ENCODE measurements around the gene ATP8B4.

ATP8B4 gene

GRCh38 chr15:50116477-50116876, 2.6 kb downstream of the ATP8B4 start:
- Histone ChIP-seq H3K9me2 (replicated peaks; ENCODE audit: low read depth, low read length) (no peaks in the 10 kb centered on the region), H3K4me3 (ENCODE audit: low read length, poor library complexity, severe bottlenecking) (no peak overlapping the region), H2AFZ (ENCODE audit: low read length) (no peak overlapping the region), H3K36me3 (ENCODE audit: insufficient read depth, low read length) (no peaks in the 10 kb centered on the region), H3K27me3 (ENCODE audit: insufficient read depth, low read length, poor library complexity, severe bottlenecking) (no peaks in the 10 kb centered on the region), H4K20me1 (ENCODE audit: insufficient read depth, low read length, poor library complexity, severe bottlenecking) (no peaks in the 10 kb centered on the region), H3K4me1 (ENCODE audit: insufficient read depth, low read length, poor library complexity, severe bottlenecking) (peaks cover 15% of the 10 kb centered on the region), H3K79me2 (ENCODE audit: insufficient read depth, low read length) (no peaks in the 10 kb centered on the region), H3K9ac (ENCODE audit: low read depth, low read length, poor library complexity, severe bottlenecking) (no peak overlapping the region), H3K9me3 (ENCODE audit: insufficient read depth, low read depth, low read length) (no peaks in the 10 kb centered on the region), H3F3A (ENCODE audit: low read depth) (0 out of 2 replicates have a peak, but pooled peaks cover 5% of the 10 kb centered on the region), H3K4me2 (ENCODE audit: low read depth, low read length, poor library complexity, severe bottlenecking) (no peak overlapping the region)
- TF ChIP-seq CTCF (conservative IDR thresholded peaks at IDR 0.05; ENCODE audit: low read length), result peak; percentile 71
- TF ChIP-seq EZH2phosphoT487 (IDR thresholded peaks at IDR 0.05; ENCODE audit: borderline replicate concordance), result no peak

GRCh38 chr15:50113992-50114780, 4.8 kb downstream of the ATP8B4 start:
- Histone ChIP-seq H3K9ac (ENCODE audit: low read depth, low read length, poor library complexity, severe bottlenecking) (no peak overlapping the region), H3K36me3 (ENCODE audit: insufficient read depth, low read length) (no peaks in the 10 kb centered on the region), H3F3A (ENCODE audit: low read depth) (peaks cover 14% of the 10 kb centered on the region; the same call in 1 of the 2 replicates), H3K9me3 (ENCODE audit: insufficient read depth, low read depth, low read length) (no peaks in the 10 kb centered on the region), H4K20me1 (ENCODE audit: insufficient read depth, low read length, poor library complexity, severe bottlenecking) (no peaks in the 10 kb centered on the region), H3K27me3 (ENCODE audit: insufficient read depth, low read length, poor library complexity, severe bottlenecking) (no peaks in the 10 kb centered on the region), H2AFZ (ENCODE audit: low read length) (no peak overlapping the region), H3K4me1 (ENCODE audit: insufficient read depth, low read length, poor library complexity, severe bottlenecking) (peaks cover 22% of the 10 kb centered on the region), H3K79me2 (ENCODE audit: insufficient read depth, low read length) (no peaks in the 10 kb centered on the region), H3K4me3 (ENCODE audit: low read length, poor library complexity, severe bottlenecking) (no peak overlapping the region), H3K4me2 (ENCODE audit: low read depth, low read length, poor library complexity, severe bottlenecking) (no peak overlapping the region), H3K9me2 (replicated peaks; ENCODE audit: low read depth, low read length) (no peaks in the 10 kb centered on the region)
- TF ChIP-seq CTCF (conservative IDR thresholded peaks at IDR 0.05; ENCODE audit: low read length) (no peak), EZH2phosphoT487 (IDR thresholded peaks at IDR 0.05; ENCODE audit: borderline replicate concordance) (no peak)

GRCh38 chr15:50113187-50113505, 5.9 kb downstream of the ATP8B4 start:
- TF ChIP-seq CTCF (conservative IDR thresholded peaks at IDR 0.05; ENCODE audit: low read length), result no peak
- TF ChIP-seq EZH2phosphoT487 (IDR thresholded peaks at IDR 0.05; ENCODE audit: borderline replicate concordance), result no peak
- Histone ChIP-seq H3K79me2 (ENCODE audit: insufficient read depth, low read length) (no peaks in the 10 kb centered on the region), H3K27me3 (ENCODE audit: insufficient read depth, low read length, poor library complexity, severe bottlenecking) (no peaks in the 10 kb centered on the region), H4K20me1 (ENCODE audit: insufficient read depth, low read length, poor library complexity, severe bottlenecking) (no peaks in the 10 kb centered on the region), H3K9me2 (replicated peaks; ENCODE audit: low read depth, low read length) (no peaks in the 10 kb centered on the region), H3K36me3 (ENCODE audit: insufficient read depth, low read length) (no peaks in the 10 kb centered on the region), H3K4me1 (ENCODE audit: insufficient read depth, low read length, poor library complexity, severe bottlenecking) (peaks cover 23% of the 10 kb centered on the region), H2AFZ (ENCODE audit: low read length) (no peak overlapping the region), H3K4me3 (ENCODE audit: low read length, poor library complexity, severe bottlenecking) (no peak overlapping the region), H3K4me2 (ENCODE audit: low read depth, low read length, poor library complexity, severe bottlenecking) (no peak overlapping the region), H3K9ac (ENCODE audit: low read depth, low read length, poor library complexity, severe bottlenecking) (no peak overlapping the region), H3K9me3 (ENCODE audit: insufficient read depth, low read depth, low read length) (no peaks in the 10 kb centered on the region), H3F3A (ENCODE audit: low read depth) (peaks cover 9% of the 10 kb centered on the region; the same call in 1 of the 2 replicates)

All from Loucy (cell line).